Heart left ventricle (tissue), 16 donors: Measurements from ENCODE around the gene ZNF70. TPM values are rescaled to one million over a fixed set of nuclear protein-coding genes. Genes with fewer than 3 reads are reported as not detected.

Experiments used
- ATAC-seq, 4 donors: fragments of 200-7000 bp; cut with Tn5 transposase; one replicate each; pipeline ENCODE4 v1.9.1; 2020 to 2022; ENCODE audit warnings: moderate library complexity in 4 of 4, mild to moderate bottlenecking in 3 of 4, moderate number of reproducible peaks in 1 of 4
- DNase-seq, 5 donors: peaks; one replicate each; pipeline ENCODE4 v3.0.0-alpha.2; 2020
- H3K27ac ChIP-seq, 12 donors: fragments of 200-600 bp; sonication (generic) in 4 of 12; one replicate each; pipeline versions ENCODE4 v1.5.0 to v1.8.0; 2016 to 2022; ENCODE audit warnings: mild to moderate bottlenecking in 2 of 12
- H3K27me3 ChIP-seq, 9 donors: fragments of 200-600 bp; sonication (generic) in 2 of 9; one replicate each; pipeline versions ENCODE4 v1.5.1 to v1.8.0; 2016 to 2022; ENCODE audit warnings: mild to moderate bottlenecking in 3 of 9
- H3K36me3 ChIP-seq, 9 donors: fragments of 200-600 bp; sonication (generic) in 2 of 9; one replicate each; pipeline versions ENCODE4 v1.5.0 to v1.8.0; 2018 to 2022; ENCODE audit warnings: mild to moderate bottlenecking in 2 of 9
- H3K4me1 ChIP-seq, 12 donors: fragments of 200-600 bp; sonication (generic) in 4 of 12; one replicate each; pipeline versions ENCODE4 v1.5.0 to v1.8.0; 2016 to 2022; ENCODE audit warnings: mild to moderate bottlenecking in 3 of 12
- H3K4me3 ChIP-seq, 12 donors: fragments of 200-600 bp; sonication (generic) in 4 of 12; one replicate each; pipeline versions ENCODE4 v1.5.0 to v1.8.0; 2017 to 2022; ENCODE audit warnings: mild to moderate bottlenecking in 9 of 12, moderate library complexity in 4 of 12
- H3K9me3 ChIP-seq, 12 donors: fragments of 200-600 bp; sonication (generic) in 4 of 12; one replicate each; pipeline versions ENCODE4 v1.5.0 to v1.8.0; 2016 to 2022; ENCODE audit warnings: mild to moderate bottlenecking in 1 of 12
- POLR2A ChIP-seq, 2 donors: fragments of 450-650 bp; IDR thresholded peaks; one replicate each; pipeline ENCODE4 v1.6.1; 2017; ENCODE audit warnings: antibody characterized with exemption in 2 of 2, mild to moderate bottlenecking in 2 of 2, moderate library complexity in 2 of 2
- WGBS, 4 donors: extraction: QIAGEN DNeasy Blood & Tissue Kit in 2 of 4; methylation state at CpG; one replicate each; pipeline versions ENCODE4 v1.1.5 to v1.1.7; 2013 to 2018; 5-methylcytosine and 5-hydroxymethylcytosine counted together
- intact Hi-C, 10 donors: fragments of 100-400 bp; cut with DNase I; formaldehyde crosslinking; loops; one replicate each; pipeline versions ENCODE4 v1.11.1 to v1.14.2; 2022
- polyA plus RNA-seq, 2 donors: library from polyadenylated mRNA; stranded (reverse); fragments of 200-250 nt; gene quantifications; one replicate each; pipeline ENCODE4 v1.2.3, GENCODE V29; 2013
- total RNA-seq, 9 donors: library from RNA; depleted of rRNA in 2 of 9; stranded (reverse); fragments of >200 nt in 2 of 9; fragmentation: NEBNext Ultra II Directional in 3 of 9; extraction: Animal tissue kit (Norgen Biotek cat#: 25700) in 3 of 9; gene quantifications; one replicate each; pipeline versions ENCODE4 v1.1.0 to v1.2.4, GENCODE V29; 2016 to 2023
- TF ChIP-seq, protein P1 (sequence below), 12 donors: fragments of 200-600 bp; sonication (generic) in 4 of 12; IDR thresholded peaks; one replicate each; pipeline versions ENCODE4 v1.5.0 to v1.8.0; 2018 to 2022; ENCODE audit warnings: antibody characterized with exemption in 12 of 12, mild to moderate bottlenecking in 5 of 12
- donor health status: ischemic (EF 13 %, LVEDD 7.1; RV severe dilation, severe dysfunction).
- donor health status: healthy with polysubstance abuse.
- donor health status: DM: no; HTN: yes; CAD: no.
- donor health status: DM: no; HTN: no; CAD: no.
- donor health status: ischemic (EF 25% LVEDD 6.9; RV normal size, moderate dysfunction).
- donor health status: ischemic (EF 25% LVEDD 5.7; RV mildly dilated, moderate dysfunction).
- donor health status: healthy.
- donor health status: DM: yes; HTN: yes; CAD: no.
- donor health status: ischemic (EF 35%, LVEDD 5.7; RV mildly dilated, moderate dysfunction).
- donor health status: nonischemic (EF 11% LVEDD 7.7; RV severe dilation, severe dysfunction).
- donor health status: DM: yes; HTN: yes; CAD: no.
- donor health status: PGD.
- donor health status: ischemic (EF 29% LVEDD 5.4; RV normal size, mild dysfunction).
- donor health status: nonischemic (EF 23%, LVEDD 6.1; RV moderate dilation, normal function).

Gene ZNF70
- total and polyA plus RNA-seq, 11 donors = 1.6 to 4.6 (median 3.0) TPM

DNA sequence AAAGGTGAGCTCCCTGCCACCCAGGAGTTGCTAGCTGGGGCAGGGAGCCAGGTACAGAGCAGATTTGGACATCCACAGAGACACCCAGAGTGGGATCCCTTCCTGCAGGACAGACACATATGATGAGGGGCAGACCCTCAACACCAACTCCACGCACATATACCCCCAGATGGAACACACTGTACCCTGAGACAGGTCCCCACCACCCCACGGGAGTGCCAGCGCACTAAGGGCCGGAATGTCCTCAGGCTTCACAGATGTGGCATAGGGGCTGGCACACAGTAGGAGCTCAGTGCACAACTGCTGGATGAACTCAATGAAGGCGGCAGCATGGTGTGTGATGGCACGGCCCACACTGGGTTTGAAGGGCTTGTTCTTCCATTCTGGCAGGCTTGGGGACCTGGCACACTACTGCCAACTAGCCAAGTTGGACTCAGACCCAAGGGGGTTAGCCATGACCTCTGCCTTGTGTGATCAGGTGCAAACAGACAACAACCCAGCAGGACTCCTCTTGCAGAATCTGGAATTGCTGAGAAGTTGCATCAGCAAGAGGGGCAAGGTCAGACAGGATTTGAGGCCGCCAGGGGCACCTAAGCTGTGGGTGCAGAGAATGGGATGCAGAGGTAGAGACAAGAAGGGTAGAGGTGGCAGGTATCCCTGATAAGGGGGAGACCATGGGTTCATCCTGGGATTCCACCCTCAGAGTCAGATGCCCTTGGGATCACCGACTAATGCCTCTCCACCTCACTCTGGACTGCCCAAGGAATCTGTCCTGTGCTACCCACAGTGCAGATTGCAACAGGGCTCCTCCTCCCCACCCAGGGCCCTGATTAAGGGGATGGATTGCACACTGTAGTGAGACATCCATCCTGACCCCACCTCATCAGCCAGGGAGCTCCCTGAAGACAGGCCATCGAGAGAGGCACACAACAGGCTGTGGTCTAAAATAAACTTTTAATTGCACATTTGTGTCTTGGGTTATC is 14.3 kb upstream of the ZNF70 start:
- Histone ChIP-seq H3K36me3 (peaks cover 0 to 16% (median 0%) of the 10 kb centered on the region in 9 donors), H3K27me3 (no peaks in the 10 kb centered on the region), H3K4me3 (peak overlapping the region in 10 of 12 donors; percentile 45 to 91 (median 68)), H3K9me3 (no peaks in the 10 kb centered on the region), H3K27ac (peak overlapping the region in 7 of 12 donors; percentile 24 to 97 (median 90)), H3K4me1 (peaks cover 0 to 58% (median 36%) of the 10 kb centered on the region in 12 donors)
- ATAC-seq (no peak), DNase-seq (no peak)
- WGBS, 4 donors = 69 to 77% (median 74%) methylated on average over 9 of the region's 9 CpGs
- TF ChIP-seq POLR2A (IDR thresholded peaks at IDR 0.05) = no peak
- TF ChIP-seq, protein P1, sequence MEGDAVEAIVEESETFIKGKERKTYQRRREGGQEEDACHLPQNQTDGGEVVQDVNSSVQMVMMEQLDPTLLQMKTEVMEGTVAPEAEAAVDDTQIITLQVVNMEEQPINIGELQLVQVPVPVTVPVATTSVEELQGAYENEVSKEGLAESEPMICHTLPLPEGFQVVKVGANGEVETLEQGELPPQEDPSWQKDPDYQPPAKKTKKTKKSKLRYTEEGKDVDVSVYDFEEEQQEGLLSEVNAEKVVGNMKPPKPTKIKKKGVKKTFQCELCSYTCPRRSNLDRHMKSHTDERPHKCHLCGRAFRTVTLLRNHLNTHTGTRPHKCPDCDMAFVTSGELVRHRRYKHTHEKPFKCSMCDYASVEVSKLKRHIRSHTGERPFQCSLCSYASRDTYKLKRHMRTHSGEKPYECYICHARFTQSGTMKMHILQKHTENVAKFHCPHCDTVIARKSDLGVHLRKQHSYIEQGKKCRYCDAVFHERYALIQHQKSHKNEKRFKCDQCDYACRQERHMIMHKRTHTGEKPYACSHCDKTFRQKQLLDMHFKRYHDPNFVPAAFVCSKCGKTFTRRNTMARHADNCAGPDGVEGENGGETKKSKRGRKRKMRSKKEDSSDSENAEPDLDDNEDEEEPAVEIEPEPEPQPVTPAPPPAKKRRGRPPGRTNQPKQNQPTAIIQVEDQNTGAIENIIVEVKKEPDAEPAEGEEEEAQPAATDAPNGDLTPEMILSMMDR (IDR thresholded peaks at IDR 0.05) = no peak
- intact Hi-C loops = loop anchor here in 9 of 10 donors (5.0 to 10.0 kb wide), 4 partner anchors 82 to 220 kb away; no protein-coding TSS in a partner anchor

DNA sequence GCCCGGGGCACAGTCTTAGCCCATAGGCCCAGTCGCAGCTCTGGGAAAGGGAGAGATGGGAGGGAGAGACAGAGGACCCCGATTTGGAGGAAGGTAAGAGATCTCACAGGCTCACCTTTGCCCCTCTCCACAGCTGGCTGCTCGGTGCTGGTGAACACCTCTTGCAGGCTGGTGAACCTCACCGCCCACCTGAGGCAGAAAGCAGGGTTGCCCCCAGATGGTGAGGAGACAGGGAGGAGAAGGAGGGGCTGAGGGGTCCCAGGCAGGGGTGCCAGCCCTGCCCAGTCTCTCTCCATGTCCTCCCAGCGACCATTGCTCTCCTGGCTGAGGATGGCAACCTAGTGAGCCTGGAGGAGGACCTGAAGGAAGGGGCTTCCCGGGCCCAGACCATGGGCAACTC is 13.0 kb upstream of the ZNF70 start:
- Histone ChIP-seq H3K9me3 (no peaks in the 10 kb centered on the region), H3K4me1 (peaks cover 0 to 55% (median 35%) of the 10 kb centered on the region in 12 donors), H3K27me3 (no peaks in the 10 kb centered on the region), H3K27ac (peak overlapping the region in 1 of 12 donors; percentile 95), H3K36me3 (peaks cover 0 to 16% (median 0%) of the 10 kb centered on the region in 9 donors), H3K4me3 (peak overlapping the region in 2 of 12 donors; percentile 12 to 21)
- intact Hi-C loops = loop anchor here in 5 of 10 donors (10.0 kb wide), 2 partner anchors 139 to 219 kb away; no protein-coding TSS in a partner anchor
- 54 to 67% (median 62%) methylated on average over 5 to 7 of the region's 7 CpGs for WGBS, 4 donors
- ATAC-seq = no peak
- no peak for DNase-seq
- TF ChIP-seq, protein P1 (IDR thresholded peaks at IDR 0.05) = no peak
- TF ChIP-seq POLR2A (IDR thresholded peaks at IDR 0.05) = no peak

DNA sequence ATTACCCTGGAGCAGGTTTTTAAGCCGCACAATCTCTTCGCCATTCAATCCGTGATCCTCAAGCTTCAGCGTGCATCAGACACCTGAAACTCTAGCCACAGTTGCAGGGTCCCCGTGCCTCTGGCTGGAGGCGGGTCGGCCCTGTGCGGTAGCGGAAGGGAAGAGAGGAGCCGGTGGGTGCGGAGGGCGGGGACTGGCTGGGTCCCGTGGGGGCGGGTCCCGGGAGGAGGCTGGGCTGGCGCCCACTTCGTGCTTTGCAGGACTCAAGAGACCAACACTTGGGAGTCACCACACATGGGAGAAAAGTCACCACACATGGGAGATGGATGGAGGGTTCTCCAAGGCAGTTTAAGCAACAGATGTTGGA is 12.7 kb upstream of the ZNF70 start:
- no peaks in the 10 kb centered on the region for H3K9me3 ChIP-seq
- DNase-seq = peak in 2 of 5 donors; percentile 58 to 79
- WGBS, 4 donors = 19 to 35% (median 27%) methylated on average over 17 of the region's 17 CpGs
- peaks cover 0 to 51% (median 31%) of the 10 kb centered on the region in 12 donors for H3K4me1 ChIP-seq
- H3K27ac ChIP-seq = no peak overlapping the region
- H3K4me3 ChIP-seq = peak overlapping the region in 4 of 12 donors; percentile 12 to 42 (median 24)
- no peak for TF ChIP-seq POLR2A (IDR thresholded peaks at IDR 0.05)
- TF ChIP-seq, protein P1 (IDR thresholded peaks at IDR 0.05) = no peak
- intact Hi-C loops = loop anchor here in 5 of 10 donors (10.0 kb wide), 2 partner anchors 139 to 219 kb away; no protein-coding TSS in a partner anchor
- H3K27me3 ChIP-seq = no peaks in the 10 kb centered on the region
- no peak for ATAC-seq
- peaks cover 0 to 16% (median 0%) of the 10 kb centered on the region in 9 donors for H3K36me3 ChIP-seq
